ENCODE measurements around the gene CRYGD.
"Not testable (repeated sequence)": the region's sequence is repeated elsewhere in the genome, so short reads cannot be mapped to it uniquely, and the experiment has no call there.

Gene CRYGD

DNA sequence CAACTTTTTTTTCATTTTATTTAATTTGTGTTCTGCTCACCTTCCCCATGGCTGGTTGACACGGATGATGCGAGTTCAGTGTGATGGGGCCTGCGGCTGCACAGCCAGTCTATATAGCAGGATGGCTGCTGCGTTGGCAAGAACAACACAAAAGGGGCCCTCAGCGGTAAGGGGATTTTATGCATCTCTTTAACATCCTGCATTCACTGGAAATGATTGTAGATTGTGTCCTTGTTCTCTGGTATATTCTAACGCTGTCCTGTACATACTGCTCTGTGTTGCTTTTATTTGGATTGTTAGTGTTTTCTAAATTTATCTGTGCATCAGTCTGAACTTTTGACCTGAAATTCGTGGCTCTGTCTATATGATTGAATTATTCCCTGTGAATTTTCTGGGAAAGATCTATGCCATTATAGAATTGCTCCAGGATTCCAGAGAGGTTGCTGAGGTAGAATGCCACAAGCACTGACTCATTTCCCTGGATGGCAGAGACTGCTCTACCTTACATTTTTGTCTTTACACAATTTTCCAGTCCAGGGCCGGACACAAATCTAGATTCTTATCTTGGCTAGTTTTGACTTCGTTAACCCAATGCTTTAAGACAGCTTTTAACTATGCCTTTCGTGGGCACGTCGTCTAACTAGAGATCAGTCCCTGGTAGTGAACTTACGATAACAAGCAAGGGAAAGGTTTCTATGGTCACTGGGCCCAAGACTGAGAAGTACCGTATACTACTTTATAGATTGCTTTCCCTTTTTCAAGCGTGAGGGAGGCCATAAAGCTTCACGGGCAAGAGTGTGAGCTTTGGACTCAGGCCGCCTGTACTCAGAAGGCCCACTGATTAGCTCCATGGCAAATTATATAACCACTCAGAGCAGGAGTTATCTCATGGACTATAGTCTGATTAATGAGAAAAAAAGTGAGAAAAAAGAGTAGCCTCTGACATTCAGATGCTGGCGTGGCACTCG lies 5.7 kb upstream of the CRYGD start, which contains the start of gene CRYGC:
Gene CRYGC, minus strand, starts transcription at position 85 of the 968 bp plus-strand sequence. Its CDS starts 36 bp downstream, at position 49.
- no peak for DNase-seq

DNA sequence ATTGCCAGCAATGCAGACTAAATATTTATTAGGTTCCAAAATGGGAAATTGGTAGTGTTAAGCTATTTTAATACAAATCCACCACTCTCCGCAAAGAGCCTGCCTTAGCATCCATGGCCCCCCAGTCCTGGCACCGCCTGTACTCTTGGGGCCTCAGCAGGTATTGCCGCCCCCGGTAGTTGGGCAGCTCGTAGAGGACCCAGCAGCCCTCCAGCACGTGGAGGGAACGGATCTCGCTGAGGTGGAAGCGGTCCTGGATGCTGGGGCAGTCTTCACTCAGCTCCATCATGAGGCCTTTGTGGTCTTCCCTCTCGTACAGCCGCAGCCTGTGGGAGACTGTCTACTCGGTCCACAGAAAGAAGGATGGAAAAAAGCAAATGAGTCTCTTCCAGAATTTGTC lies 3.8 kb upstream of the CRYGD start:
- no peak for DNase-seq

DNA sequence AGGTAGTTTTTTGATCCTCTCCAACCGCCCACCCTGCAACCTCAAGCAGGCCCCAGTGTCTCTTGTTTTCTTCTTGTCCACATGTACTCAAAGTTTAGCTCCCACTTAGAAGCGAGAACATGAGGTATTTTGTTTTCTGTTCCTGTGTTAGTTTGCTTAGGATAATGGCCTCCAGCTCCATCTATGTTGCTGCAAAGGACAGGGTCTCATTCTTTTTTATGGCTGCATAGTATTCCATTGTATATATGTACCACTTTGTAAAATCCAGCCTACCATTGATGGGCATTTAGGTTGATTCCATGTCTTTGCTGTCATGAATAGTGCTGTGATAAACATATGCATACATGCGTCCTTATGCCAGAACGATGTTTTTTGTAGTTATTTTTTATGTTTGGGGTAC lies 2.8 kb upstream of the CRYGD start:
- no peak for DNase-seq

DNA sequence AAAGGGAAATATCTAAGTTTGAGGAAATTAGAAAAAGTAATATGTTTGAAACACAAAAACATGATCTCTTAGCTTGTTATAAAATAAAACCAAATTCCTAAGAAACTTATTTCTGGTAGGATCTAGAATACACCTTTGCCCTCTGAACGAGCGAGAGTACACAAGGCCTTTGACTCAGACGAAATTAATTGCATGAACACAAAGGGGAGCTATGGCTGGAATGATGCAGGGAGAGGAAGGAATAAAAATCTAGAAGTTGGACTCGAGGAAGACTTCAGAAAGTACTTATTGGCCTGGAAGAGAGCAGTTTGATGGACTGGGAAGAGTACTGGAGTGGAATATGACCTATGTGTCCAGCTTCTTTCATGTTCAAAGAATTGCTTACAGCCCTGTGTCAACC lies 927 bp upstream of the CRYGD start:
- no peak for DNase-seq

DNA sequence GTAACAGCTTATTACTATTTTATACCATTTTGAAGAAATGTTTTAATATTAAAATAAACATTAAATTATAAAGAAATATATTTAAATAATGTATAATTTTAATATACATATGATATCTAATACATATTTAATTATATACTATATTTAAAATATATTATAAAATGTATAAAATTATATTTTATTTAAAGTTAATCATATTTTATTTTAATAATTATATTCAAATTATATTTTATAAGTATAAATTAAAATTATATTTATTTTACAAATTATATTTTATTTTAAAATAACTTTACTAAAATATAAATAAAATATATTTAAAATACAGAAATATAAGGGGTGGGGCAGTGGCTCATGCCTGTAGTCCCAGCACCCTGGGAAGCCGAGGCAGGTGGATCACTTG lies 2.1 kb downstream of the CRYGD start:
- DNase-seq, result no peak

DNA sequence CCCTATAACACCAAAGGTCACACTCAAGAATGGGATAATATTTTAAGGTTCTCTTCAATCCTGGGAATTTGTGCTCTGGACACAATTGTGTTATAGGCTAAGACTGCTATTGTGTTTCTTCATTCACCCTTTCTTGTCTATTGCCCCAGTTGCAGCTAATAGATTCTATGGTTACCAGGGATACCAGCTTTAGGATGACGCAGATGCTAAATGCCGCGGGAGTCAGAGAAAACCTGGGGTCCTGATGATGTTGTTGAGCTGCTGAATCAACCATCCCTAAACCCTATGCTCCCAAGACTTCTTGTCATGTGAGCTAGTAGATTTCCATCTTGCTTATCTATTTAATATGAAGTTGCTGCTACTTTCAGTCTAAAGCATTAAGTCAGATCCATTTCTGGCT lies 5.4 kb downstream of the CRYGD start:
- DNase-seq, result no peak

DNA sequence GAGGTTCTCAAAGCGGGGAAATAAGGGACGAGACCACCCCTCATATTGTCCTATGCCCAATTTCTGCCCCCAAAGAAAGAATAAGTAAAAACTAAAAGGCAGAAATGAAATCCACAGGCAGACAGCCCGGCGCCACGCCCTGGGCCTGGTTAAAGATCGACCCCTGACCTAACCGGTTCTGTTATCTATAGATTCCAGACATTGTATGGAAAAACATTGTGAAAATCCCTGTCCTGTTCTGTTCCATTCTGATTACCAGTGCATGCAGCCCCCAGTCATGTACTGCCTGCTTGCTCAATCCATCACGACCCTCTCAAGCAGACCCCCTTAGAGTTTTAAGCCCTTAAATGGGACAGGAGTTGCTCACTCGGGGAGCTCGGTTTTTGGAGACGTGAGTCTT lies 6.9 kb downstream of the CRYGD start:
- DNase-seq, result not testable (repeated sequence)

DNA sequence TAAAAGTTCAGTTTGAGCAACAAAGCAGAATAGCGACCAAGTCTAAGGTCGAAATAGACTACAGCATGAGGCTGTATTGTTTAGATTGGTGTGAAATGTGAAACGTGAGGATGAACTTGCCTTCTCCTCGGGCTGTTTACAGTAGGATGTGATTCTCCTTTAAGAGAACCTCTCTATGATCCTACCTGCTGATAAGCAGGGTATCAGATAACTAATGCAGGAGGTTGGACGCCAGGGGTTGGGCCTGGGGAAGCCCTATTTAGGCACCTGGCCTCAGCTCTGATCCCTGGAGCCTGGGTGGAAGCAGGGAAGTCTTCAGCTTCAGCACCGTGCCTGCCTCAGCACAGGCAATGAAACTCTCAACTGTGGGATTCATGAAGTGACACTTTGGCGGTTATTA lies 11.4 kb downstream of the CRYGD start:
- DNase-seq, result peak in 1 of 2 experiments; percentile 2

DNA sequence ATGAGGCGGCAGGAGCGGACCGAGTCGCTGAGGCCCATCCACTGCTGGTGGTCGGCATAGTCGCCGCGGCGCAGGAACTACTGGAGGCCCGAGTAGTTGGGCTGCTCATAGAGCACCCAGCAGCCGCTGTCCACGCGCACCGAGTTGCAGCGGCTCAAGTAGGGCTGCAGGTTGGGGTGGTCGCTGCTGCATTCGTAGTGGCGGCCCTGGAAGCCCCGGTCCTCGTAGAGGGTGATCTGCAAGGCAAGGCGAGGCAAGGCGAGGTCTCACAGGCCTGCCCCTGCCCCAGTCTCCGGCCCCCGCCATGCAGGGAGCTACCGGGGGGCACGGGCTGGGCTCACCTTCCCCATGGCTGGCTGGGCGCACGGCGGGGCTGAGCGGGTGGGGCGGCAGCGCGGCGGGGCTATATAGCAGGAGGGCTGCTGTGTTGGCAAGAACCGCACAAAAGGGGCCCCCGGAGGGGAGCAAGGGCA lies 12.0 kb downstream of the CRYGD start:
- not testable (repeated sequence) for DNase-seq

DNA sequence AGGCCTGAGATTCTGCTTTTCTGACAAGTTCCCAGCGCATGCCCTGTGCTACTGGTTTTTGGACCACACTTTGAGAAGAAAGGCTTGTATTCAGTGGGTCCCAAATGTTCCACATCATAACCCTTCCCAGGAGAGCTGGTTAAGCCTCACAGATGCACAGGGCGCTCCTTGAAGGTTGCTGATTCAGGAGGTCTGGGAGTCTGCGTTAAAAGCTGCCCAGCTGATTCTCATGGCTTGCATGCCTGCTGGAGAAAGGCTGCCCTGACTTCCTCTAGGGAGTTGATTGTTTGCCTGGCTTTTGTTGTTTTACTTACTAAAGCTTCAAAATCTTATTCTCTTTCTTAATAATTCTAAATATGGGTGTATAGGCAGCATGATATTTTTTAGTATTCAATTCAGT lies 20.7 kb downstream of the CRYGD start:
- DNase-seq, result no peak

DNA sequence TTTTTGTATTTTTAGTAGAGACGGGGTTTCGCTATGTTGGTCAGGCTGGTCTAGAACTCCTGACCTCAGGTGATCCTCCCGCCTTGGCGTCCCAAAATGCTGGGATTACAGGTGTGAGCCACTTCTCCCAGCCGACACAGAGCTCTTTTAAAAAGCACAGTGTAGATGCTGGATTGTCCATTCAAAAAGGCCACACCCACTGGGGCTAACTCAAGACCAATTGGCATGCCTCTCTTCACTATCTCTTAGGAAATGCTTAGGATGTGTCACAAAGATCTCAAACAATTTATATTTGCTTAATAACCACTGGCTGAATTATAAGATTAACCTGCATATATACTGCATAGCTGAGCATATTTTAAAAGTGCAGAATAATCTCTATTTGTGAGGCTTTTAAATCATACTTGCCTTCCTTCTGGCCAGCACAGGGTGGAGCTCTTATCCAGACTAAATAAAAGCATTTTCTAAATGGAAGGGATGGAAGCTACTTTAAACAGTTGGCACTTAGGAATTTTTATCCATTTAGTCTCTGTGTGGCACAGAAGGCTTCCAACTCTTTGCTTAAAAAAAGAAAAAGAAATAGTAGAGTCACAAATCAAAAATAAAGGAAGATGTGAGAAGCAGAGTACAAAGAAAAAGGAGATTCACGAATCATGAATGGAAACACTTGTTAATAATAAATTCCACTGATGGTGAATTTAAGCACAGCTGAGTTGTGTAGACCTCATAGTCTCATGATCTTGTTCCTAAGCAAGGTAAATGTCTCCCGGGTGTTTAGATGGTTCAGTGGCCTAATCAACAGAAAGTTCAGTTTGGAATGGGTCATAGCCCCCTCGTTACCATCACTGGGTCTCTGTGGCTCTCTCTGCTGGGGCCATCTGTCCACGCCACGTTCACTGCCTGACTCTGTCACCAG lies 22.4 kb downstream of the CRYGD start:
- DNase-seq, result no peak

DNA sequence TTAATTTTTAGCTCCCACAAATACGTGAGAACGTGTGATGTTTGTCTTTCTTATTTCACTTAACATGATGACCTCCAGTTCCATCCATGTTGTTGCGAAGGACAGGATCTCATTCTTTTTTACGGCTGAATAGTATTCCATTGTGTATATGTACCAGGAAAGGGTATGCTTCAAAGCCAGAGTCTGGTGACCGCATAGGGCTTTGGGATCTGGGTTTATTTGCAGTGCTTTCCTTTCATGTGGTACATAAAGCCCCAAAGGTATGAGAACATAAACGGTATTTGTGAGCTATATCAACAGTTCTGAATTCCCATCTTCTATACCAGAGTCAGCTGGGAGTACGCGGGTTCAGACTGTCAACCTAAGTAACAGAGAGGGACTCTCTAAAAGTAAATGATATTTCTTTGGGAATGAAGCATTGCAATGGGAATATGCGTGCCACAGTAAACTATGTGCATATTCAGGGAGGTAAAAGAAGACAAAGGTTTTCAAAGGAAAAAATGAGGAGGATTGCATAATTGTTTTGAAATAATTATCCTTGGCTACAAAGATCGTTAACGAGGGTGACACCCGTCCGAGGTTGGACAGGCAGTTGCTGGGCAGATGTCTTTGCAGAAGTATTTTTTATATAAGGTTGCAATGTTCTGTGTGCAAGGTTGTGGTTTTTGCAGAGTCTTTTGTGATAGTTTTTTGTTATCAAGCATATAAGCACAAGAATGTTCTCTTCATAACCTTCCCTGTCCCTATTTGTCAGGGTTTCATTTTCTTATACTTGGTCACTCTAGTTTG lies 24.4 kb downstream of the CRYGD start:
- DNase-seq, result no peak

DNA sequence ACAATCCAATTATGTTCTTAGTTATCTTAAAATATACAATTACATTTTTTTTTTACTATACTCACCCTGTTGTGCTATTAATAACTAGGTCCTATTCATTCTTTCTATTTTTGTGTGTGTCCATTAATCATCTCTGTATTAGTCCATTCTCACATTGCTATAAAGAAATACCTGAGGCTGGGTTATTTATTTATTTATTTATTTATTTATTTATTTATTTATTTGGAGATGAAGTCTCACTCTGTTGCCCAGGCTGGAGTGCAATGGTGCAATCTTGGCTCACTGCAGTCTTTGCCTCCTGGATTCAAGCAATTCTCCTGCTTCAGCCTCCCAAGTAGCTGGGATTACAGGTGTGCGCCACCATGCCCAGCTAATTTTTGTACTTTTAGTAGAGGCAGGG lies 25.6 kb downstream of the CRYGD start:
- DNase-seq, result not testable (repeated sequence)

DNA sequence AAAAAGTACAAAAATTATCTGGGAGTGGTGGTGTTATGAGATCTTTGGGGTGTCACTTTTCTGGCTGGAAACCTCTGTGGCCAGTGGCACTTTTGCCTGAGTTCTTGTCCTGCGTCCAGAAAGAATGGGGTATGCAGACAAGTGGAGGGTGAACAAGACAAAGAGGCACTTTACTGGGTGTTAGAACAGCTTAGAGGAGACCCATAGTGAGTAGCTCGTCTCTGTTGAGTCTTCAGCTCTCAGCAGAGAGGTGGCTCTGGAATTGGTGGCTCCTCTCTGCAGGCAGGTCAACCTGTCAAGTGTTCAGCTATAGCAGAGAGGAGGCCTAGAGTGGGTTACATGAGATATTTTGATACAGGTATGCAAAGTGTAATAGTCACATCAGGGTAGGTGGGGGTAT lies 26.1 kb downstream of the CRYGD start:
- no peak for DNase-seq

DNA sequence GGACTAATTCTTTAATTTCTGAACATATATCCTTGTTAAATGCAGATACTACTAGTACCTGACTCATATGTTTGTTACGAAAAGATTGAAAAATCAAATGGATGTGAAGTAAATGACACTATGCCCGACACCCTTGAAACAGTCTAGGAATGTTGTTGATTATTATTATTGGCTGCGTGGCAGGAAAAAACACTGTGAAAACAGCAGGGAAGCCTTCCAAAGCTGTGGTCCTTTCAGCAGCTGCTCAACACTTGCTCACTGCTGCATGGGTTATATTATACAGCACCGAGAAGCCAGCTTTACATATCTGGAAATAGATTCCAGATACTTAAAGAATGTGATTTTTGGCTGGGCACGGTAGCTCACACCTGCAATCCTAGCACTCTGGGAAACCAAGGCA lies 26.5 kb downstream of the CRYGD start:
- no peak for DNase-seq

DNA sequence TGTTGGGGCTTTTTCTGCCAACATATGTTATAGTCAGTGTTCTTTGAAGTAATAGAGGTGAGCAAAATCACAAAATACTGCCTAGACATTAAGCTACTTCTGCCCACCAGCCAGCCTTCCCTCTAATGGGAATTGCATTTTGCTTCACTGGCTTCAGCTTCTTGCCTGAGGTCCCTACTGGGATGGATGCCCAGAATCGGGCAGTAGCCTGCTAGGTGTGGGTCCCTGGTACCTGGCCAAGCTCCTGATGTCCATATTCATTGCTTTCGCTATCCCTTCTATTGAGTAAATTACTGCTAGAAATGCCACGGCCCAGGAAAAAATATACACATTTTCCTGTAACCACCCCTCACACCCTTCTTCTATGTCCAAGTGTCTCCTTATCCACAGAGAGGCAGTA lies 27.0 kb downstream of the CRYGD start:
- no peak for DNase-seq

DNA sequence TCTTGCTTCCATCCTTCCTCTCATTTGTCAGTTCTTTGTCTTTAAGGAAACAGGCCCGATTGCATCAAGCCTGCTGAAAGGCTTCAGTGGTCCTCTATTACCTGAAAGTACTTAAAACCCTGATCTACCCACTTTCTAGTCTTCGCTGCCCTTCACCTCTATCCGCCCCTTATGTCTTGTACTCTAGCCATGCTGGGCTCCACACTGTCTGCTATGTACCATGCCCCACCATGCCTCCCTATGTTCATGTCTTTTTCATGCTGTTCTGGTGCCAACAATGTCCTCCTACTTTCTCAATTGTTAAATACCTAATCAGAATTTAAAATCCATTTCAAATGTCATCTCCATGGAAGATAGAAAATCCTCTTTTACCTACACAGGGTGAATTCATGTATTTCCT lies 28.2 kb downstream of the CRYGD start:
- DNase-seq, result no peak

DNA sequence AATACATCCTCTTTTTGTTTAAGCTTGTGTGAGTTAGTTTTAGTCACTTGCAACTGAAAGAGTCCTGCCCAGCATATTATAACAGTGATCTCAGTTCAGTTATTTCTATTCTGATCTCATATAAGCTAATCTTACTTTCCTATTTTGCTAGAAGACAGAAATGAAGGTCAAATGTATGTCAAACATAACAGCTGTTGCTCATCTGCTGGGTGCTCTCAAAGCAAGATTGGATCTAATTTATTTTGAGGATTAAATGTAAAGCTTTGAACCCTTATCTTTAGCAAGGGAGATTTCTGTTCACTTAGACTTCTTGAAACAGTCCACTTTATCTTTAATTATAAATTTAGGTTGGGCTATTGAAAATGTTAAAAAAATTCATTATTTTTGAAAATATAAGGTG lies 31.2 kb downstream of the CRYGD start:
- no peak for DNase-seq

DNA sequence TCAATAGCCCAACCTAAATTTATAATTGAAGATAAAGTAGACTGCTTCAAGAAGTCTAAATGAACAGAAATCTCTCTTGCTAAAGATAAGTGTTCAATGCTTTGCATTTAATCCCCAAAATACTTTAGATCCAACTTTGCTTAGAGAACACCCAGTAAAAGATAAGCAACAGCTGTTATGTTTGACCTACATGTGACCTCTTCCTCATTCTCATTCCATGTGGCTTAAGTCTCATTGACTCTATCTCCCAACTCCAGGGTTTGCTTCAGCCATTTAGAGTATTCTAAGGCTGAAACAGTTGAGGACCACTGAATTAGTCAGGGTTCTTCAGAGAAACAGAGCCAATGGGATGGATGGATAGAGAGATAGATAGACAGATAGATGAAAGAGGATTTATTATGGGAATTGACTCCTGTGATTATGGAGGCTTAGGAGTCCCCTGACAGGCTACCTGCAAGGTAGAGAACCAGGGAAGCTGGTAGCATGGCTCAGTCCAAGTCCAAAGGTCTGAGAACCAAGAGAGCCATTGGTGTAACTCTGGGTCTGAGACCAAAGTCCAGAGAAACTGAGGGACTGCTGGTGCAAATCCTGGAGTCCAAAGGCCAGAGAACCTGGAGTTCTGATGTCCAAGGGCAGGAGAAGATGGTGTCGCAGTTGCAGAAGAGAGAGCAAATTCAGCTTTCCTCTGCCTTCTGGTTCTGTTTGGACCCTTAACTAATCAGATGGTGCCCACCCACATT lies 32.1 kb downstream of the CRYGD start:
- DNase-seq, result no peak

DNA sequence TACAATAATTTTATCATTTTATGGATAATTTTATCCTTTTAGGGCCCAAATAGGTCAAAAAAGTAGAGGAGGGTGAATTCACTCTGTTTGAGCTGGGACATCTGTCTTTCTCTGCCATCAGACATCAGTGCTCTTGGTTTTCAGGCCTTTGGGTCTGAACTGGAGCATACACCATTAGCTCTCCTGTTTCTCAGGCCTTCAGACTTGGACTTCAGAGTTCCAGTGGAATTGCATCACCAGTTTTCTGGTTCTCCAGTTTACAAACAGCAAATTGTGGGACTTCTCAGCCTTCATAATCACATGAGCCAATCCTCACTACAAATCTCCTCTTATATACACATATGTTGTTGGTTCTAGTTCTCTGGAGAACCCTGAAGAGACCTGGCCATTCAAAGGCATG lies 33.9 kb downstream of the CRYGD start:
- DNase-seq, result no peak

DNA sequence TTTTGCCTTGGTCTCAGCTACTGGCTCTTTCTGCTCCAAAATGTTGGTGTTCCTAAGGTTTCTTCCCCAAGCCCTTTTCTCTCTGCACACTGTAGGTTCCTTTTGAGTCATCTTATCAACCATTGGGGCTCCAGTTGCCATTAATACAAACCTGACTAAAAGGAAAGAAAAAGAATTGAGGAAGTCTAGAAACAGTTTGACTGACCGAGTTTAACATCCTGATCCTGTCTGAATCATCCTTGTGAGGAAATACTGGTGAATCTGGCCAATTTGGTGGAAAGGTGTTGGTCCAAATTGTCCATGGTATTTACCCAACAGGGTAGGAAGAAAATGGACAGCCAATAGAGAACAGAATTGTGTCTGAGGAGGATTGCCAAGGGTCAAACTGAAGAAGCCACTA lies 38.3 kb downstream of the CRYGD start:
- no peak for DNase-seq

DNA sequence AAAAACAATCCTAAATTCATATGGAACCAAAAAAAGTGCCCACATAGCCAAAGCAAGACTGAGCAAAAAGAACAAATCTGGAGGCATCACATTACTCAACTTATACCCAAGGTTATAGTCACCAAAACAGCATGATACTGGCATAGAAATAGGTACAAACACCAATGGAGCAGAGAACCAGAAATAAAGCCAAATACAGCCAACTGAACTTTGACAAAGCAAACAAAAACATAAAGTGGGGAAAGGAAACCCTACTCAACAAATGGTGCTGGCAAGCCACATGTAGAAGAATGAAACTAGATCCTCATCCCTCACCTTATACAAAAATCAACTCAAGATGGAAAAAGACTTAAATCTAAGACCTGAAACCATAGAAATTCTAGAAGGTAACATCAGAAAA lies 40.5 kb downstream of the CRYGD start:
- DNase-seq, result no peak

All from NCI-H187 (cell line).